NCI-H2029 (cell line): ENCODE measurements around the gene STRADA.
A peak's percentile ranks its signal among the peaks of the same experiment; 100 is the strongest.
"Not testable (repeated sequence)": the region's sequence is repeated elsewhere in the genome, so short reads cannot be mapped to it uniquely, and the experiment has no call there.

Experiments
- DNase-seq: peaks from one replicate; lab custom pipeline; 2025; lab: John Stamatoyannopoulos, UW

The STRADA gene

GRCh38 chr17:63754046-63754445, 12.4 kb upstream of the STRADA start:
- no peak for DNase-seq

- DNase-seq: no peak
Observed at GRCh38 chr17:63753215-63753614, 11.6 kb upstream of the STRADA start.

GRCh38 chr17:63752707-63753106, 11.1 kb upstream of the STRADA start:
- no peak for DNase-seq

GRCh38 chr17:63751806-63752205, 10.2 kb upstream of the STRADA start:
- no peak for DNase-seq

GRCh38 chr17:63741143-63741407, 524 bp downstream of the STRADA start:
- DNase-seq: no peak

- DNase-seq: no peak
Observed at GRCh38 chr17:63740464-63741142, 996 bp downstream of the STRADA start.

- DNase-seq: no peak
Observed at GRCh38 chr17:63735691-63736090, 5.9 kb downstream of the STRADA start.

GRCh38 chr17:63722403-63722802, 19.2 kb downstream of the STRADA start:
- no peak for DNase-seq

GRCh38 chr17:63720194-63720593, 21.4 kb downstream of the STRADA start:
- DNase-seq: not testable (repeated sequence)

GRCh38 chr17:63718988-63719387, 22.6 kb downstream of the STRADA start:
- DNase-seq: no peak

GRCh38 chr17:63716426-63716825, 25.2 kb downstream of the STRADA start:
- DNase-seq: no peak

- DNase-seq: no peak
Observed at GRCh38 chr17:63714550-63715277, 26.9 kb downstream of the STRADA start.

GRCh38 chr17:63709110-63709509, 32.5 kb downstream of the STRADA start:
- DNase-seq: no peak

- no peak for DNase-seq
Observed at GRCh38 chr17:63707151-63707550, 34.4 kb downstream of the STRADA start.

- DNase-seq: no peak
Observed at GRCh38 chr17:63706336-63707082, 35.1 kb downstream of the STRADA start.

GRCh38 chr17:63705657-63706056, 35.9 kb downstream of the STRADA start:
- no peak for DNase-seq

- DNase-seq: no peak
Observed at GRCh38 chr17:63704836-63705235, 36.8 kb downstream of the STRADA start.

GRCh38 chr17:63704259-63704576, 37.4 kb downstream of the STRADA start:
- no peak for DNase-seq

- DNase-seq: no peak
Observed at GRCh38 chr17:63703556-63704258, 37.9 kb downstream of the STRADA start.

GRCh38 chr17:63703029-63703428, 38.6 kb downstream of the STRADA start:
- DNase-seq: no peak

GRCh38 chr17:63702721-63703015, 38.9 kb downstream of the STRADA start:
- no peak for DNase-seq

GRCh38 chr17:63701868-63702720, 39.5 kb downstream of the STRADA start:
- DNase-seq: peak; percentile 7
